ENCODE results near the gene TRAF4. TPM values are rescaled to one million over a fixed set of nuclear protein-coding genes. Genes with fewer than 3 reads are reported as not detected.

Gene TRAF4
- total RNA-seq, 1 experiment from 2014 or later = 104 TPM

- intact Hi-C loops (cut with micrococcal nuclease) = no loop called here
- CTCF ChIA-PET = no interaction called here
- Histone ChIP-seq H3K4me3 (ENCODE audit: low read length) (no peak overlapping the region), H3F3A (ENCODE audit: low read length, unreplicated experiment) (no peaks in the 10 kb centered on the region), H2AFZ (ENCODE audit: low read length) (no peak overlapping the region), H4K20me1 (ENCODE audit: low read length) (no peaks in the 10 kb centered on the region), H3K9me3 (ENCODE audit: low read length) (no peaks in the 10 kb centered on the region), H3K9ac (ENCODE audit: low read length) (no peak overlapping the region), H3K9me2 (replicated peaks; ENCODE audit: low read length) (no peaks in the 10 kb centered on the region), H3K27ac (ENCODE audit: low read length) (no peak overlapping the region), H3K4me2 (ENCODE audit: low read length) (no peak overlapping the region), H3K27me3 (ENCODE audit: low read length) (no peaks in the 10 kb centered on the region), H3K36me3 (ENCODE audit: low read depth, low read length) (no peaks in the 10 kb centered on the region), H3K79me2 (ENCODE audit: low read length) (no peaks in the 10 kb centered on the region), H3K4me1 (ENCODE audit: insufficient read depth, low read length) (peaks cover 12% of the 10 kb centered on the region; the same call in 1 of the 2 replicates)
- ATAC-seq (no peak), DNase-seq (no peak)
- POLR2A ChIA-PET (ENCODE audit: unreplicated experiment) = no interaction called here
- no TSS peak for BruUV-seq (replicated peaks)
- TF ChIP-seq EZH2 (IDR thresholded peaks at IDR 0.05; ENCODE audit: low read length, unreplicated experiment) = no peak
- TF ChIP-seq CTCF (conservative IDR thresholded peaks at IDR 0.05; ENCODE audit: low read depth, low read length) = no peak
- no peak for TF ChIP-seq EZH2phosphoT487 (IDR thresholded peaks at IDR 0.05; ENCODE audit: borderline replicate concordance, low read length)
Measured at GRCh38 chr17:28738680-28739384, 5.0 kb upstream of the TRAF4 start.

- no peak overlapping the region for H2AFZ ChIP-seq (ENCODE audit: low read length)
- no peaks in the 10 kb centered on the region for H3F3A ChIP-seq (ENCODE audit: low read length, unreplicated experiment)
- no peak overlapping the region for H3K27ac ChIP-seq (ENCODE audit: low read length)
- ATAC-seq (no peak), DNase-seq (no peak)
- intact Hi-C loops (cut with micrococcal nuclease) = no loop called here
- TF ChIP-seq CTCF (conservative IDR thresholded peaks at IDR 0.05; ENCODE audit: low read depth, low read length) (no peak), EZH2phosphoT487 (IDR thresholded peaks at IDR 0.05; ENCODE audit: borderline replicate concordance, low read length) (no peak), EZH2 (IDR thresholded peaks at IDR 0.05; ENCODE audit: low read length, unreplicated experiment) (no peak)
- H3K36me3 ChIP-seq (ENCODE audit: low read depth, low read length) = no peaks in the 10 kb centered on the region
- ChIA-PET POLR2A (ENCODE audit: unreplicated experiment) (no interaction called here), CTCF (interaction anchor here (0.5 kb wide), 1 partner anchor 37 kb away, joined by 5 read pairs; no protein-coding TSS in a partner anchor)
- H3K27me3 ChIP-seq (ENCODE audit: low read length) = no peaks in the 10 kb centered on the region
- no peaks in the 10 kb centered on the region for H3K9me3 ChIP-seq (ENCODE audit: low read length)
- peaks cover 16% of the 10 kb centered on the region for H3K79me2 ChIP-seq (ENCODE audit: low read length)
- no TSS peak for BruUV-seq (replicated peaks)
- peaks cover 7% of the 10 kb centered on the region; the same call in 1 of the 2 replicates for H4K20me1 ChIP-seq (ENCODE audit: low read length)
- no peak overlapping the region for H3K4me3 ChIP-seq (ENCODE audit: low read length)
- peaks cover 6% of the 10 kb centered on the region for H3K4me1 ChIP-seq (ENCODE audit: insufficient read depth, low read length)
- H3K9me2 ChIP-seq (replicated peaks; ENCODE audit: low read length) = no peaks in the 10 kb centered on the region
- H3K9ac ChIP-seq (ENCODE audit: low read length) = no peak overlapping the region
- H3K4me2 ChIP-seq (ENCODE audit: low read length) = no peak overlapping the region
Measured at GRCh38 chr17:28740406-28741357, 3.1 kb upstream of the TRAF4 start.

All from PC-3 (cell line).